HUDEP-2 (cell line): ENCODE data around the gene OSCP1.

Experiments used
- DNase-seq, 76 experiments: peaks; one replicate each; lab custom pipeline; 2025; ENCODE audit not compliant: unreplicated experiment in 76 of 76; lab: John Stamatoyannopoulos, UW

The OSCP1 gene

GRCh38 chr1:36450919-36451305 is 661 bp upstream of the OSCP1 start:
- no peak for DNase-seq

- DNase-seq = peak in 8 of 76 experiments; percentile 6 to 23 (median 8)
Observed at GRCh38 chr1:36448530-36449056, 1.7 kb downstream of the OSCP1 start.

- DNase-seq = no peak
Observed at GRCh38 chr1:36447450-36447849, 2.8 kb downstream of the OSCP1 start.

GRCh38 chr1:36446746-36447145 is 3.5 kb downstream of the OSCP1 start:
- DNase-seq = no peak

- peak in 8 of 76 experiments; percentile 3 to 23 (median 4) for DNase-seq
Observed at GRCh38 chr1:36446271-36446670, 4.0 kb downstream of the OSCP1 start.

GRCh38 chr1:36443297-36443696 is 7.0 kb downstream of the OSCP1 start:
- no peak for DNase-seq

- no peak for DNase-seq
Observed at GRCh38 chr1:36442337-36442736, 7.9 kb downstream of the OSCP1 start.

GRCh38 chr1:36440646-36441045 is 9.6 kb downstream of the OSCP1 start:
- DNase-seq = no peak

- no peak for DNase-seq
Observed at GRCh38 chr1:36440044-36440443, 10.2 kb downstream of the OSCP1 start.

- no peak for DNase-seq
Observed at GRCh38 chr1:36438715-36439114, 11.5 kb downstream of the OSCP1 start.

GRCh38 chr1:36436821-36437220 is 13.4 kb downstream of the OSCP1 start:
- no peak for DNase-seq

- no peak for DNase-seq
Observed at GRCh38 chr1:36433102-36433501, 17.1 kb downstream of the OSCP1 start.

- DNase-seq = no peak
Observed at GRCh38 chr1:36432616-36433015, 17.6 kb downstream of the OSCP1 start.

GRCh38 chr1:36425791-36426190 is 24.5 kb downstream of the OSCP1 start:
- no peak for DNase-seq

GRCh38 chr1:36421649-36422048 is 28.6 kb downstream of the OSCP1 start:
- no peak for DNase-seq

GRCh38 chr1:36420836-36421317 is 29.4 kb downstream of the OSCP1 start:
- DNase-seq = peak in 71 of 76 experiments; percentile 11 to 87 (median 64)

- no peak for DNase-seq
Observed at GRCh38 chr1:36420409-36420808, 29.8 kb downstream of the OSCP1 start.

GRCh38 chr1:36419569-36419968 is 30.7 kb downstream of the OSCP1 start:
- no peak for DNase-seq

- DNase-seq = no peak
Observed at GRCh38 chr1:36419140-36419539, 31.1 kb downstream of the OSCP1 start.

- no peak for DNase-seq
Observed at GRCh38 chr1:36417931-36418330, 32.3 kb downstream of the OSCP1 start.

- no peak for DNase-seq
Observed at GRCh38 chr1:36415661-36416326, 34.5 kb downstream of the OSCP1 start.

- DNase-seq = no peak
Observed at GRCh38 chr1:36414384-36414783, 35.9 kb downstream of the OSCP1 start.
